Aortic smooth muscle cell (primary cell): ENCODE measurements around the gene SERPINB7. TPM values are rescaled to one million over a fixed set of nuclear protein-coding genes. Genes with fewer than 3 reads are reported as not detected.

ENCODE experiments used
- total RNA-seq: library from RNA; depleted of rRNA; stranded (reverse); fragments of >200 nt; gene quantifications from 2 replicates; pipeline ENCODE4 v1.2.3, GENCODE V29; 2014

SERPINB7 gene
- not detected in 2 replicates for total RNA-seq

GRCh38 chr18:63775166-63775730, at the start of gene SERPINB7:
TSS of gene SERPINB7 (plus strand) at chr18:63775418. CDS start at chr18:63782373, 6,955 bp downstream.

Other genes with a start within 250 kb of the SERPINB7 start
- gene SERPINB12, start 233.0 kb upstream of the SERPINB7 start, total RNA-seq, result not detected in 2 replicates
- not detected in 2 replicates for gene SERPINB13, start 188.1 kb upstream of the SERPINB7 start, total RNA-seq
- gene SERPINB4, start 131.2 kb upstream of the SERPINB7 start, total RNA-seq, result not detected in 2 replicates
- not detected in 2 replicates for gene SERPINB3, start 113.5 kb upstream of the SERPINB7 start, total RNA-seq
- gene SERPINB11, start 72.5 kb upstream of the SERPINB7 start, total RNA-seq, result not detected in 2 replicates
- gene SERPINB2, start 112.3 kb downstream of the SERPINB7 start, total RNA-seq, result 2.4 and 19.8 TPM in 2 replicates
- 0.13 TPM in 1 of 2 replicates, not detected in the other for gene SERPINB10, start 132.5 kb downstream of the SERPINB7 start, total RNA-seq
- not detected in 2 replicates for gene HMSD, start 173.9 kb downstream of the SERPINB7 start, total RNA-seq
- gene SERPINB8, start 194.7 kb downstream of the SERPINB7 start, total RNA-seq, result 20.1 and 21.6 TPM in 2 replicates